GM12878 (cell line): ENCODE results near the gene NACC1. TPM values are rescaled to one million over a fixed set of nuclear protein-coding genes. Genes with fewer than 3 reads are reported as not detected.

Experiments
- CUX1 ChIP-seq: IDR thresholded peaks from 2 replicates; pipeline ENCODE4 v1.6.1; 2012; ENCODE audit warnings: improper control_type of control experiment, low read depth, low read length; ENCODE audit not compliant: insufficient replicate concordance
- FOS ChIP-seq: IDR thresholded peaks from 3 replicates; pipeline ENCODE4 v1.6.1; 2011; ENCODE audit warnings: borderline replicate concordance; ENCODE audit not compliant: insufficient read length; ENCODE audit errors: extremely low read depth
- HDAC2 ChIP-seq: fragments of 200-600 bp; sonication (generic); IDR thresholded peaks from 2 replicates; pipeline ENCODE4 v1.6.1; 2017
- HDGF ChIP-seq: fragments of 450-650 bp; IDR thresholded peaks from 2 replicates; pipeline ENCODE4 v1.6.1; 2016; ENCODE audit warnings: antibody characterized with exemption
- JUNB ChIP-seq: IDR thresholded peaks from 2 replicates; pipeline ENCODE4 v1.6.1; 2016; ENCODE audit warnings: antibody characterized with exemption, mild to moderate bottlenecking
- JUND ChIP-seq: IDR thresholded peaks from 2 replicates; pipeline ENCODE4 v1.6.1; 2012; ENCODE audit warnings: low read depth, mild to moderate bottlenecking, low read length, improper control_type of control experiment, moderate library complexity
- NBN ChIP-seq: fragments of 450-650 bp; IDR thresholded peaks from 2 replicates; pipeline ENCODE4 v1.6.1; 2016
- NFYB ChIP-seq: IDR thresholded peaks from 2 replicates; pipeline ENCODE4 v1.6.1; 2011; ENCODE audit warnings: low read depth, mild to moderate bottlenecking, low read length, improper control_type of control experiment, moderate library complexity; ENCODE audit not compliant: insufficient read depth
- NR2C1 ChIP-seq: fragments of 450-650 bp; IDR thresholded peaks from 2 replicates; pipeline ENCODE4 v1.6.1; 2017; ENCODE audit warnings: antibody characterized with exemption, mild to moderate bottlenecking, moderate library complexity
- POLR2A ChIP-seq: IDR thresholded peaks from 2 replicates; pipeline ENCODE4 v1.6.1; 2011; ENCODE audit warnings: low read depth, mild to moderate bottlenecking, low read length
- RFX5 ChIP-seq: IDR thresholded peaks from 2 replicates; pipeline ENCODE4 v1.6.1; 2011; ENCODE audit warnings: low read depth, low read length, improper control_type of control experiment
- SIN3A ChIP-seq: IDR thresholded peaks from 2 replicates; pipeline ENCODE4 v1.6.1; 2012; ENCODE audit warnings: low read depth, low read length, improper control_type of control experiment
- SMC3 ChIP-seq: IDR thresholded peaks from 2 replicates; pipeline ENCODE4 v1.6.1; 2011; ENCODE audit warnings: low read length, improper control_type of control experiment, borderline replicate concordance
- TARDBP ChIP-seq: IDR thresholded peaks from 2 replicates; pipeline ENCODE4 v1.6.1; 2016; ENCODE audit warnings: borderline replicate concordance
- USF1 ChIP-seq: IDR thresholded peaks from 2 replicates; pipeline ENCODE4 v1.6.1; 2011; ENCODE audit warnings: borderline replicate concordance, low read depth, mild to moderate bottlenecking, moderate library complexity, mixed read lengths, low read length; ENCODE audit not compliant: insufficient read depth; ENCODE audit errors: extremely low read length
- ZSCAN29 ChIP-seq: fragments of 450-650 bp; IDR thresholded peaks from 2 replicates; pipeline ENCODE4 v1.6.1; 2017; ENCODE audit warnings: mild to moderate bottlenecking, moderate library complexity
- polyA plus RNA-seq, 11 experiments: library from polyadenylated mRNA; depleted of rRNA in 4 of 11; unstranded in 6 of 11; stranded (reverse) in 5 of 11; fragments of >200 nt; fragmentation: Nextera tagmentation in 4 of 11; fragmentation: Illumina TruSeq in 1 of 11; extraction: Ambion mirVana in 4 of 11; extraction: Trizol in 1 of 11; gene quantifications; 1 replicate in 1 of 11; 2 replicates in 10 of 11; pipeline versions ENCODE4 v1.2.1 to v1.2.3, GENCODE V29; 2011 to 2016; ENCODE audit warnings: inconsistent platforms in 2 of 11, missing spikeins in 2 of 11, low read depth in 1 of 11
- total RNA-seq, 4 experiments: library from RNA; depleted of rRNA in 3 of 4; stranded (reverse); fragments of >200 nt in 3 of 4; fragmentation: Illumina TruSeq in 1 of 4; extraction: Trizol in 1 of 4; gene quantifications; 2 replicates each; pipeline versions ENCODE4 v1.2.1 to v1.2.3, GENCODE V29; 2013 to 2021
- TF ChIP-seq, protein P1 (sequence below): fragments of 450-650 bp; formaldehyde crosslinking; IDR thresholded peaks from 2 replicates; pipeline ENCODE4 v1.4.0; 2020; ENCODE audit warnings: mild to moderate bottlenecking, moderate library complexity
- TF ChIP-seq, protein P2 (sequence below), 3 experiments: IDR thresholded peaks in 2 of 3; conservative IDR thresholded peaks in 1 of 3; 2 replicates each; pipeline ENCODE4 v1.5.1; 2011; ENCODE audit warnings: low read depth in 3 of 3, low read length in 3 of 3, mild to moderate bottlenecking in 3 of 3, control low read depth in 2 of 3, moderate library complexity in 2 of 3, inconsistent platforms in 1 of 3, mixed read lengths in 1 of 3; ENCODE audit not compliant: control insufficient read depth in 2 of 3, insufficient read depth in 1 of 3; ENCODE audit errors: extremely low read depth in 1 of 3

Gene NACC1
- total and polyA plus RNA-seq, 10 of the 15 experiments (the other 5 are each of a cell fraction or from before 2014, with no cell fraction given): 0.18 to 120 (median 19.2) TPM

DNA sequence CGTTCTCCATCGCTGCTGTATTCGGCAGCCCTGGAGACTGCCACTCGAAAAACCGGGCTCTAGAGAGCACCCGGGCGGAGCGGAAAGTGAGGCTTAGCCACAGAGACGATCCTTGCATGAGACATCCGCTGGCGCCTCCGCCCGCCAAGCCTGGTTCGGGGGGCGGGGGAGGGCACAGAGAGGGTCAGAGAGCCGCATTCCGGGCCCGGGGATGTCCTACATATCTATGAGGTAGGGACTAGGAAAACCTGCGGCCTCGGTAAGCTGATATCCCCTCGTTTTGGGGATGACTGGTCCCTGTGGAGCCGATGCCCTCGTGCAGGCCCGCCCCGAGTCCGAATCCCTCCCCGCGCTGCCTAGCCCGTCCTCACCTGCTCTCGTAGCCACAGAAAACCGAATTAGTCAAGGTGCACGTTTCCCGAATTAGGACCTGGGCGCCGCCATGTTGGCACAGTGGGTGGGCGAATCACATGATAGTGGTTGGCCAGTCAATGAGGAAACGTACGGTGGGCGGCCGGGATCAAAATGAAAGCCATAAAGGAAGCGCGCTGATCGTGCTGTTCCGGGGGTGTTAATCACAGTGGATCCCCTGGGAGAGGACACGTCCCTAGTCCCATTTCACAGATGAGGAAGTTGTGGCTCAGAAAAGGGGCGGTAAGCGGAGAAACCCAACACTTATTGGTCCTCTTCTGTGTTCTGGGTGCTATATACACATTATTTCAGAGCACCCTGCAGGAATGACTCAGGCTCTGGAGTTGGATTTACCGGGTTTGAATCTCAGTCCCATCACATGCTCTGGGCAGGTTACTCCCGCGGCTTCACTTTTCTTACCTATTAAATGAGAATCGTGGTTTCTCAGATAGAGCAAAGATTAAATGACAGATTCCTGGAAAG lies 1.5 kb upstream of the NACC1 start, which contains the start of gene TRMT1 (continued):
- TF ChIP-seq, protein P1, sequence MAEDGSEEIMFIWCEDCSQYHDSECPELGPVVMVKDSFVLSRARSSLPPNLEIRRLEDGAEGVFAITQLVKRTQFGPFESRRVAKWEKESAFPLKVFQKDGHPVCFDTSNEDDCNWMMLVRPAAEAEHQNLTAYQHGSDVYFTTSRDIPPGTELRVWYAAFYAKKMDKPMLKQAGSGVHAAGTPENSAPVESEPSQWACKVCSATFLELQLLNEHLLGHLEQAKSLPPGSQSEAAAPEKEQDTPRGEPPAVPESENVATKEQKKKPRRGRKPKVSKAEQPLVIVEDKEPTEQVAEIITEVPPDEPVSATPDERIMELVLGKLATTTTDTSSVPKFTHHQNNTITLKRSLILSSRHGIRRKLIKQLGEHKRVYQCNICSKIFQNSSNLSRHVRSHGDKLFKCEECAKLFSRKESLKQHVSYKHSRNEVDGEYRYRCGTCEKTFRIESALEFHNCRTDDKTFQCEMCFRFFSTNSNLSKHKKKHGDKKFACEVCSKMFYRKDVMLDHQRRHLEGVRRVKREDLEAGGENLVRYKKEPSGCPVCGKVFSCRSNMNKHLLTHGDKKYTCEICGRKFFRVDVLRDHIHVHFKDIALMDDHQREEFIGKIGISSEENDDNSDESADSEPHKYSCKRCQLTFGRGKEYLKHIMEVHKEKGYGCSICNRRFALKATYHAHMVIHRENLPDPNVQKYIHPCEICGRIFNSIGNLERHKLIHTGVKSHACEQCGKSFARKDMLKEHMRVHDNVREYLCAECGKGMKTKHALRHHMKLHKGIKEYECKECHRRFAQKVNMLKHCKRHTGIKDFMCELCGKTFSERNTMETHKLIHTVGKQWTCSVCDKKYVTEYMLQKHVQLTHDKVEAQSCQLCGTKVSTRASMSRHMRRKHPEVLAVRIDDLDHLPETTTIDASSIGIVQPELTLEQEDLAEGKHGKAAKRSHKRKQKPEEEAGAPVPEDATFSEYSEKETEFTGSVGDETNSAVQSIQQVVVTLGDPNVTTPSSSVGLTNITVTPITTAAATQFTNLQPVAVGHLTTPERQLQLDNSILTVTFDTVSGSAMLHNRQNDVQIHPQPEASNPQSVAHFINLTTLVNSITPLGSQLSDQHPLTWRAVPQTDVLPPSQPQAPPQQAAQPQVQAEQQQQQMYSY: no peak
- TF ChIP-seq TARDBP (peak; percentile 77; the same call in 1 of the 2 replicates), POLR2A (peak; percentile 73), RFX5 (no peak), FOS (no peak), HDGF (no peak), NR2C1 (0 out of 2 replicates have a peak, but pooled peaks have one; percentile 14), NBN (peak; percentile 94; the same call in 1 of the 2 replicates), CUX1 (no peak), NFYB (peak; percentile 77), SIN3A (peak; percentile 100), SMC3 (no peak; the same call in 1 of the 2 replicates), ZSCAN29 (no peak), JUND (no peak), JUNB (no peak), USF1 (peak; percentile 92), HDAC2 (peak; percentile 94; the same call in 1 of the 2 replicates)
- TF ChIP-seq, protein P2, sequence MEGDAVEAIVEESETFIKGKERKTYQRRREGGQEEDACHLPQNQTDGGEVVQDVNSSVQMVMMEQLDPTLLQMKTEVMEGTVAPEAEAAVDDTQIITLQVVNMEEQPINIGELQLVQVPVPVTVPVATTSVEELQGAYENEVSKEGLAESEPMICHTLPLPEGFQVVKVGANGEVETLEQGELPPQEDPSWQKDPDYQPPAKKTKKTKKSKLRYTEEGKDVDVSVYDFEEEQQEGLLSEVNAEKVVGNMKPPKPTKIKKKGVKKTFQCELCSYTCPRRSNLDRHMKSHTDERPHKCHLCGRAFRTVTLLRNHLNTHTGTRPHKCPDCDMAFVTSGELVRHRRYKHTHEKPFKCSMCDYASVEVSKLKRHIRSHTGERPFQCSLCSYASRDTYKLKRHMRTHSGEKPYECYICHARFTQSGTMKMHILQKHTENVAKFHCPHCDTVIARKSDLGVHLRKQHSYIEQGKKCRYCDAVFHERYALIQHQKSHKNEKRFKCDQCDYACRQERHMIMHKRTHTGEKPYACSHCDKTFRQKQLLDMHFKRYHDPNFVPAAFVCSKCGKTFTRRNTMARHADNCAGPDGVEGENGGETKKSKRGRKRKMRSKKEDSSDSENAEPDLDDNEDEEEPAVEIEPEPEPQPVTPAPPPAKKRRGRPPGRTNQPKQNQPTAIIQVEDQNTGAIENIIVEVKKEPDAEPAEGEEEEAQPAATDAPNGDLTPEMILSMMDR (IDR thresholded peaks at IDR 0.05 in 2 of 3, conservative IDR thresholded peaks at IDR 0.05 in 1 of 3; ENCODE audit: control insufficient read depth in 2 of 3, extremely low read depth in 1 of 3, insufficient read depth in 1 of 3, low read depth in 3 of 3, low read length in 3 of 3): no peak
